Measurements from ENCODE around the gene PATZ1. TPM values are rescaled to one million over a fixed set of nuclear protein-coding genes. Genes with fewer than 3 reads are reported as not detected.
"Not testable (repeated sequence)": the region's sequence is repeated elsewhere in the genome, so short reads cannot be mapped to it uniquely, and the experiment has no call there.

The PATZ1 gene
- total RNA-seq (2021) (27.9 and 28.2 TPM in 2 replicates), Bru-seq, nascent RNA (percentile 64 among the genes with signal in this experiment), BruChase-seq, experiment 1, labeled RNA remaining after a 2-hour chase (percentile 74 among the genes with signal in this experiment), BruChase-seq, experiment 2, labeled RNA remaining after a 6-hour chase (percentile 64 among the genes with signal in this experiment)
- long read RNA-seq, transcript PATZ1-203 (4 exons, 3,638 nt): major isoform, 7 of 25 reads
- long read RNA-seq, partial matches to known transcripts: 3 of 25 reads
- long read RNA-seq, other reads (novel, unspliced or antisense): 6 of 25 reads

- no peaks in the 10 kb centered on the region for H3K27me3 ChIP-seq (ENCODE audit: insufficient read depth, low read depth)
- POLR2A ChIA-PET (ENCODE audit: unreplicated experiment): interaction anchor here (0.6 to 1.2 kb wide), 7 partner anchors 33 to 683 kb away, joined by 3 to 22 read pairs (median 4); no protein-coding TSS in a partner anchor
Observed at GRCh38 chr22:31346255-31346732, at the start of gene PATZ1. Gene PATZ1, minus strand, starts transcription at chr22:31346346. Its CDS starts 744 bp downstream, at chr22:31345602.

GRCh38 chr22:31394326-31394725, 48.2 kb upstream of the PATZ1 start:
- Histone ChIP-seq H2AFZ (no peak overlapping the region), H4K20me1 (ENCODE audit: insufficient read depth) (no peaks in the 10 kb centered on the region), H3K36me3 (ENCODE audit: low read depth) (no peaks in the 10 kb centered on the region), H3F3A (ENCODE audit: insufficient read depth, low read depth) (peaks cover 15% of the 10 kb centered on the region), H3K9me2 (ENCODE audit: insufficient read depth) (no peaks in the 10 kb centered on the region), H3K27ac (no peak overlapping the region), H3K4me3 (no peak overlapping the region), H3K79me2 (ENCODE audit: low read depth) (no peaks in the 10 kb centered on the region), H3K9me3 (ENCODE audit: insufficient read depth, low read depth) (no peaks in the 10 kb centered on the region), H3K27me3 (ENCODE audit: insufficient read depth, low read depth) (no peaks in the 10 kb centered on the region), H3K4me1 (replicated peaks; ENCODE audit: insufficient read depth) (peaks cover 6% of the 10 kb centered on the region; the same call in 1 of the 2 replicates), H3K4me2 (no peak overlapping the region)
- ChIA-PET CTCF (no interaction called here), POLR2A (ENCODE audit: unreplicated experiment) (no interaction called here)
- BruUV-seq (replicated peaks): no TSS peak
- no peak for DNase-seq
- TF ChIP-seq CTCF (conservative IDR thresholded peaks at IDR 0.05): no peak
- TF ChIP-seq EZH2 (IDR thresholded peaks at IDR 0.05; ENCODE audit: low read depth): no peak
- intact Hi-C loops (cut with micrococcal nuclease; ENCODE audit: unreplicated experiment): no loop called here

More at GRCh38 chr22:31346255-31346732, at the start of gene PATZ1:
- BruUV-seq (replicated peaks): no TSS peak
- Histone ChIP-seq H3K4me1 (replicated peaks; ENCODE audit: insufficient read depth) (peaks cover 50% of the 10 kb centered on the region), H3K4me3 (peak within 1 kb of the TSS; percentile 70), H3K9me2 (ENCODE audit: insufficient read depth) (no peaks in the 10 kb centered on the region), H3K4me2 (peak within 1 kb of the TSS; percentile 100), H2AFZ (peak within 1 kb of the TSS; percentile 80), H3F3A (ENCODE audit: insufficient read depth, low read depth) (peaks cover 45% of the 10 kb centered on the region), H3K27ac (peak within 1 kb of the TSS; percentile 67), H4K20me1 (ENCODE audit: insufficient read depth) (no peaks in the 10 kb centered on the region), H3K79me2 (ENCODE audit: low read depth) (peaks cover 43% of the 10 kb centered on the region), H3K36me3 (ENCODE audit: low read depth) (peaks cover 7% of the 10 kb centered on the region; the same call in 1 of the 2 replicates), H3K9me3 (ENCODE audit: insufficient read depth, low read depth) (no peaks in the 10 kb centered on the region)
- peak; percentile 68 to 70 for DNase-seq
- intact Hi-C loops (cut with micrococcal nuclease; ENCODE audit: unreplicated experiment): no loop called here
- CTCF ChIA-PET: interaction anchor here (0.6 kb wide), 1 partner anchor 18 kb away, joined by 3 read pairs; no protein-coding TSS in a partner anchor
- no peak for TF ChIP-seq CTCF (conservative IDR thresholded peaks at IDR 0.05)
- TF ChIP-seq EZH2 (IDR thresholded peaks at IDR 0.05; ENCODE audit: low read depth): no peak

- BruUV-seq (replicated peaks): no TSS peak
- peaks cover 5% of the 10 kb centered on the region; the same call in 1 of the 2 replicates for H3K4me1 ChIP-seq (replicated peaks; ENCODE audit: insufficient read depth)
- ChIA-PET POLR2A (ENCODE audit: unreplicated experiment) (interaction anchor here (0.6 kb wide), 1 partner anchor 144 kb away, joined by 6 read pairs; no protein-coding TSS in a partner anchor), CTCF (no interaction called here)
- no peak overlapping the region for H3K4me3 ChIP-seq
- H3K79me2 ChIP-seq (ENCODE audit: low read depth): no peaks in the 10 kb centered on the region
- H3K27me3 ChIP-seq (ENCODE audit: insufficient read depth, low read depth): no peaks in the 10 kb centered on the region
- no peaks in the 10 kb centered on the region for H3K36me3 ChIP-seq (ENCODE audit: low read depth)
- H3K9me2 ChIP-seq (ENCODE audit: insufficient read depth): no peaks in the 10 kb centered on the region
- H3F3A ChIP-seq (ENCODE audit: insufficient read depth, low read depth): peaks cover 15% of the 10 kb centered on the region
- no peak for TF ChIP-seq CTCF (conservative IDR thresholded peaks at IDR 0.05)
- TF ChIP-seq EZH2 (IDR thresholded peaks at IDR 0.05; ENCODE audit: low read depth): no peak
- no peak for DNase-seq
- intact Hi-C loops (cut with micrococcal nuclease; ENCODE audit: unreplicated experiment): no loop called here
- H3K9me3 ChIP-seq (ENCODE audit: insufficient read depth, low read depth): no peaks in the 10 kb centered on the region
- no peak overlapping the region for H3K4me2 ChIP-seq
- H3K27ac ChIP-seq: no peak overlapping the region
- no peak overlapping the region for H2AFZ ChIP-seq
- no peaks in the 10 kb centered on the region for H4K20me1 ChIP-seq (ENCODE audit: insufficient read depth)
Observed at GRCh38 chr22:31393893-31394292, 47.7 kb upstream of the PATZ1 start.

- H3K27me3 ChIP-seq (ENCODE audit: insufficient read depth, low read depth); H4K20me1 ChIP-seq (ENCODE audit: insufficient read depth); POLR2A ChIA-PET (ENCODE audit: unreplicated experiment); H3K9me2 ChIP-seq (ENCODE audit: insufficient read depth); H3K79me2 ChIP-seq (ENCODE audit: low read depth); DNase-seq; H2AFZ ChIP-seq; H3K9me3 ChIP-seq (ENCODE audit: insufficient read depth, low read depth); H3K27ac ChIP-seq; H3K36me3 ChIP-seq (ENCODE audit: low read depth); H3K4me3 ChIP-seq; H3K4me2 ChIP-seq; intact Hi-C loops (cut with micrococcal nuclease; ENCODE audit: unreplicated experiment); H3F3A ChIP-seq (ENCODE audit: insufficient read depth, low read depth); CTCF ChIA-PET; BruUV-seq (replicated peaks); H3K4me1 ChIP-seq (replicated peaks; ENCODE audit: insufficient read depth): not testable (repeated sequence)
Observed at GRCh38 chr22:31378651-31379050, 32.5 kb upstream of the PATZ1 start.
